Measurements from ENCODE around the gene PLCXD1. TPM values are rescaled to one million over a fixed set of nuclear protein-coding genes. Genes with fewer than 3 reads are reported as not detected.

PLCXD1 gene
- total RNA-seq, 1 experiment from 2014 or later, result 8.7 TPM

- DNase-seq, result no peak
- ChIA-PET POLR2A (ENCODE audit: unreplicated experiment) (no interaction called here), CTCF (no interaction called here)
- no peak overlapping the region for H2AFZ ChIP-seq
- no peaks in the 10 kb centered on the region for H3K9me2 ChIP-seq (ENCODE audit: insufficient read depth)
- no peaks in the 10 kb centered on the region for H3K27me3 ChIP-seq (ENCODE audit: insufficient read depth, low read depth)
- no peaks in the 10 kb centered on the region for H3K4me1 ChIP-seq (replicated peaks; ENCODE audit: insufficient read depth)
- H3F3A ChIP-seq (ENCODE audit: insufficient read depth, low read depth), result peaks cover under 1% of the 10 kb centered on the region; the same call in 1 of the 2 replicates
- intact Hi-C loops (cut with micrococcal nuclease; ENCODE audit: unreplicated experiment), result loop anchor here (2.0 kb wide), 1 partner anchor 35 kb away; no protein-coding TSS in a partner anchor
- BruUV-seq (replicated peaks), result no TSS peak
- H3K9me3 ChIP-seq (ENCODE audit: insufficient read depth, low read depth), result no peaks in the 10 kb centered on the region
- no peaks in the 10 kb centered on the region for H3K36me3 ChIP-seq (ENCODE audit: low read depth)
- no peak for TF ChIP-seq EZH2 (IDR thresholded peaks at IDR 0.05; ENCODE audit: low read depth)
- TF ChIP-seq CTCF (conservative IDR thresholded peaks at IDR 0.05), result no peak
- no peak overlapping the region for H3K4me3 ChIP-seq
- peaks cover 13% of the 10 kb centered on the region; the same call in 1 of the 2 replicates for H3K79me2 ChIP-seq (ENCODE audit: low read depth)
- no peak overlapping the region for H3K4me2 ChIP-seq
- no peak overlapping the region for H3K27ac ChIP-seq
- H4K20me1 ChIP-seq (ENCODE audit: insufficient read depth), result no peaks in the 10 kb centered on the region
These were observed 36.4 kb downstream of the PLCXD1 start for GRCh38 chrX:317424-318067.

- peak overlapping the region; percentile 59; the same call in 1 of the 2 replicates for H3K4me3 ChIP-seq
- H3K9me2 ChIP-seq (ENCODE audit: insufficient read depth), result no peaks in the 10 kb centered on the region
- no peaks in the 10 kb centered on the region for H3K27me3 ChIP-seq (ENCODE audit: insufficient read depth, low read depth)
- H3F3A ChIP-seq (ENCODE audit: insufficient read depth, low read depth), result peaks cover 6% of the 10 kb centered on the region; the same call in 1 of the 2 replicates
- peaks cover 13% of the 10 kb centered on the region; the same call in 1 of the 2 replicates for H3K79me2 ChIP-seq (ENCODE audit: low read depth)
- H3K36me3 ChIP-seq (ENCODE audit: low read depth), result no peaks in the 10 kb centered on the region
- H3K27ac ChIP-seq, result peak overlapping the region; percentile 78
- BruUV-seq (replicated peaks), result no TSS peak
- intact Hi-C loops (cut with micrococcal nuclease; ENCODE audit: unreplicated experiment), result loop anchor here (2.0 kb wide), 1 partner anchor 35 kb away; no protein-coding TSS in a partner anchor
- peak overlapping the region; percentile 53; the same call in 1 of the 2 replicates for H3K4me2 ChIP-seq
- peak; percentile 95 to 97 for DNase-seq
- POLR2A ChIA-PET (ENCODE audit: unreplicated experiment), result no interaction called here
- CTCF ChIA-PET, result no interaction called here
- H3K9me3 ChIP-seq (ENCODE audit: insufficient read depth, low read depth), result no peaks in the 10 kb centered on the region
- no peaks in the 10 kb centered on the region for H3K4me1 ChIP-seq (replicated peaks; ENCODE audit: insufficient read depth)
- TF ChIP-seq EZH2 (IDR thresholded peaks at IDR 0.05; ENCODE audit: low read depth) (no peak), CTCF (conservative IDR thresholded peaks at IDR 0.05) (no peak)
- H4K20me1 ChIP-seq (ENCODE audit: insufficient read depth), result no peaks in the 10 kb centered on the region
- no peak overlapping the region for H2AFZ ChIP-seq
These were observed 37.0 kb downstream of the PLCXD1 start for GRCh38 chrX:318068-318738.

GRCh38 chrX:318739-319578 lies 37.8 kb downstream of the PLCXD1 start, which contains the start of gene GTPBP6:
Gene GTPBP6, minus strand, starts transcription at chrX:318796. Its CDS starts 9 bp downstream, at chrX:318787.
- TSS peak; percentile 71 for BruUV-seq (replicated peaks)
- peak within 1 kb of the TSS; percentile 80 for H2AFZ ChIP-seq
- intact Hi-C loops (cut with micrococcal nuclease; ENCODE audit: unreplicated experiment), result loop anchor here (2.0 kb wide), 1 partner anchor 36 kb away; no protein-coding TSS in a partner anchor

More at GRCh38 chrX:318739-319578, 37.8 kb downstream of the PLCXD1 start, which contains the start of gene GTPBP6:
- TF ChIP-seq EZH2 (IDR thresholded peaks at IDR 0.05; ENCODE audit: low read depth) (no peak), CTCF (conservative IDR thresholded peaks at IDR 0.05) (no peak)
- peaks cover 6% of the 10 kb centered on the region; the same call in 1 of the 2 replicates for H3F3A ChIP-seq (ENCODE audit: insufficient read depth, low read depth)
- H4K20me1 ChIP-seq (ENCODE audit: insufficient read depth), result no peaks in the 10 kb centered on the region
- peaks cover 13% of the 10 kb centered on the region; the same call in 1 of the 2 replicates for H3K79me2 ChIP-seq (ENCODE audit: low read depth)
- H3K4me2 ChIP-seq, result peak within 1 kb of the TSS; percentile 84
- no peaks in the 10 kb centered on the region for H3K27me3 ChIP-seq (ENCODE audit: insufficient read depth, low read depth)
- H3K4me3 ChIP-seq, result peak within 1 kb of the TSS; percentile 69
- CTCF ChIA-PET, result no interaction called here
- H3K9me2 ChIP-seq (ENCODE audit: insufficient read depth), result no peaks in the 10 kb centered on the region
- peak within 1 kb of the TSS; percentile 78 for H3K27ac ChIP-seq
- no peaks in the 10 kb centered on the region for H3K4me1 ChIP-seq (replicated peaks; ENCODE audit: insufficient read depth)
- H3K36me3 ChIP-seq (ENCODE audit: low read depth), result no peaks in the 10 kb centered on the region
- no peaks in the 10 kb centered on the region for H3K9me3 ChIP-seq (ENCODE audit: insufficient read depth, low read depth)
- POLR2A ChIA-PET (ENCODE audit: unreplicated experiment), result no interaction called here
- peak; percentile 92 to 97 for DNase-seq
